Testis (tissue), 3 donors: Measurements from ENCODE around the gene CPEB4. TPM values are rescaled to one million over a fixed set of nuclear protein-coding genes. Genes with fewer than 3 reads are reported as not detected.

Source experiments
- DNase-seq: peaks from one replicate; pipeline ENCODE4 v3.0.0-alpha.2; 2019
- H3K27ac ChIP-seq, 2 donors: fragments of 200-600 bp; sonication (generic); one replicate each; pipeline ENCODE4 v1.5.1; 2019
- H3K27me3 ChIP-seq: fragments of 200-600 bp; sonication (generic); one replicate; pipeline ENCODE4 v1.5.1; 2019
- H3K36me3 ChIP-seq: fragments of 200-600 bp; sonication (generic); one replicate; pipeline ENCODE4 v1.5.1; 2017; ENCODE audit warnings: low read depth; ENCODE audit errors: missing control alignments
- H3K4me1 ChIP-seq: fragments of 200-600 bp; sonication (generic); one replicate; pipeline ENCODE4 v1.5.1; 2019
- H3K4me3 ChIP-seq, 2 donors: fragments of 200-600 bp; sonication (generic); one replicate each; pipeline ENCODE4 v1.5.1; 2017 to 2019
- H3K9me3 ChIP-seq: fragments of 200-600 bp; sonication (generic); one replicate; pipeline ENCODE4 v1.5.1; 2017
- POLR2A ChIP-seq: fragments of 450-650 bp; IDR thresholded peaks from one replicate; pipeline ENCODE4 v1.6.1; 2017; ENCODE audit warnings: antibody characterized with exemption, mild to moderate bottlenecking, moderate library complexity
- WGBS, 2 donors: methylation state at CpG; one replicate each; pipeline ENCODE4 v1.1.5; 2018; 5-methylcytosine and 5-hydroxymethylcytosine counted together
- intact Hi-C: fragments of 100-400 bp; cut with DNase I; formaldehyde crosslinking; loops from one replicate; pipeline ENCODE4 v1.15.1; 2023; ENCODE audit warnings: low total_unique reads
- polyA plus RNA-seq: library from polyadenylated mRNA; stranded (reverse); fragments of 350-450 nt; fragmentation: Illumina TruSeq; extraction: RNeasy Lipid Tissue Mini Kit (QIAGEN cat#74804); gene quantifications from one replicate; pipeline ENCODE4 v1.2.3, GENCODE V29; 2014; ENCODE audit warnings: low read depth, low replicate concordance; ENCODE audit not compliant: insufficient read depth
- total RNA-seq, 2 donors: library from RNA; depleted of rRNA; stranded (reverse); fragments of >200 nt; gene quantifications; one replicate each; pipeline ENCODE4 v1.2.3, GENCODE V29; 2016
- TF ChIP-seq, protein P1 (sequence below), 3 experiments: fragments of 450-650 bp in 2 of 3; fragments of 200-600 bp in 1 of 3; sonication (generic) in 1 of 3; IDR thresholded peaks; one replicate each; pipeline ENCODE4 v1.5.1; 2016 to 2019; ENCODE audit warnings: antibody characterized with exemption in 3 of 3, mild to moderate bottlenecking in 2 of 3, moderate library complexity in 1 of 3

CPEB4 gene
- total and polyA plus RNA-seq, 3 donors from 2014 or later: 29.4 to 64.4 (median 52.9) TPM

DNA sequence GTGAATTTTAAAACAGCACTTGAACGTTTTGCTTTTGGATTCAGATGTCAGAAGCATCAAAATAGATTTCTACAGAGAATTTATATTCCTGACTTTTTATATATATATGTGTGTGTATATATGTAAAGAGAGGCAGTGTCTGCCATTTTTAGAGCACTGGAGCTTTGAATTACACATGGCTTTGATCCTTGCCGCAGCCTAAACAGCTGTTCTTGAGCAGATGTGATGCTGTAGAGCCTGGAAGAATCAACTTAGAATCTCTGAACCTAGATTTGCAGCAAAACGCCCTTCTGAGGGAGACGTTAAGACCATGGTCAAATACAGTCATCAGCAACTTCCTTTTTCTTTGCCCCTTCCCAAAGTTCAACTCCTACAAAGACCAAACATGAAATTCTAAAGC lies 79.1 kb downstream of the CPEB4 start:
- H3K9me3 ChIP-seq: no peaks in the 10 kb centered on the region
- TF ChIP-seq, protein P1, sequence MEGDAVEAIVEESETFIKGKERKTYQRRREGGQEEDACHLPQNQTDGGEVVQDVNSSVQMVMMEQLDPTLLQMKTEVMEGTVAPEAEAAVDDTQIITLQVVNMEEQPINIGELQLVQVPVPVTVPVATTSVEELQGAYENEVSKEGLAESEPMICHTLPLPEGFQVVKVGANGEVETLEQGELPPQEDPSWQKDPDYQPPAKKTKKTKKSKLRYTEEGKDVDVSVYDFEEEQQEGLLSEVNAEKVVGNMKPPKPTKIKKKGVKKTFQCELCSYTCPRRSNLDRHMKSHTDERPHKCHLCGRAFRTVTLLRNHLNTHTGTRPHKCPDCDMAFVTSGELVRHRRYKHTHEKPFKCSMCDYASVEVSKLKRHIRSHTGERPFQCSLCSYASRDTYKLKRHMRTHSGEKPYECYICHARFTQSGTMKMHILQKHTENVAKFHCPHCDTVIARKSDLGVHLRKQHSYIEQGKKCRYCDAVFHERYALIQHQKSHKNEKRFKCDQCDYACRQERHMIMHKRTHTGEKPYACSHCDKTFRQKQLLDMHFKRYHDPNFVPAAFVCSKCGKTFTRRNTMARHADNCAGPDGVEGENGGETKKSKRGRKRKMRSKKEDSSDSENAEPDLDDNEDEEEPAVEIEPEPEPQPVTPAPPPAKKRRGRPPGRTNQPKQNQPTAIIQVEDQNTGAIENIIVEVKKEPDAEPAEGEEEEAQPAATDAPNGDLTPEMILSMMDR (IDR thresholded peaks at IDR 0.05): no peak
- no peak for TF ChIP-seq POLR2A
- H3K27me3 ChIP-seq: no peaks in the 10 kb centered on the region
- DNase-seq: no peak
- intact Hi-C loops: no loop called here
- 58 to 70% methylated on average over 4 of the region's 4 CpGs for WGBS, 2 donors
- no peak overlapping the region for H3K27ac ChIP-seq
- H3K4me3 ChIP-seq: no peak overlapping the region
- no peaks in the 10 kb centered on the region for H3K4me1 ChIP-seq
- H3K36me3 ChIP-seq: no peaks in the 10 kb centered on the region

DNA sequence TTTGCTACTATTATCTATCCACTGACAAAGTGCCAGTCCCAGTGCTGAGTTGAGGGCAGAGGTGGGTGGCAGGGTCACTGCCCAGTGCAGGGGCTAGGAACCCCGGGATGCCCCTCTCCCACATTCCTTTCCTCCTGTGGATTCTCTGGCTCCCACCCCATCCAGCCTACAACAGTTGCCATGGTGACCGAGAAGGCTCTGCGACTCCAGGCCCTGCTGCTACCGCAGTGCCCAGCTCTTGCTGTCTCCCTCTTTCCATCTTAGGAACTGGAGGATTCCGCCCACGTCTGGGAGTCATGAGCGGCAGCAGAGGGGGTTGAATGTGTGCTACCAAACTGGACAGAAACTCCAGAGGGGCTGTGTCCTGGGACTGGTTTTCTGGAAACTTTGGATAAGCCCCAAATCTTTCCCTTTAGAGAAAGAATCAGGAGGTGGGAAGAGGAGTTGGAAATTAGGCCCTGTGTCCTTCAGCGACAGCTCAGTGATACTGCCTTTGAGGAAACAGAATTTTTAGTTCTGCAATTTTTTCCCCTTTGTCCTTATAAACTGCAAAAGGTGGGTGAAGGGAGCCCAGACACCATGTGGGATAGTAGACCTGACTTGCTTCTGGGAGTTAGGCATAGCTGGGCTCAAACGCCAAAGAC lies 80.1 kb downstream of the CPEB4 start:
- intact Hi-C loops: no loop called here
- Histone ChIP-seq H3K36me3 (no peaks in the 10 kb centered on the region), H3K27ac (no peak overlapping the region), H3K4me3 (no peak overlapping the region), H3K4me1 (no peaks in the 10 kb centered on the region), H3K27me3 (no peaks in the 10 kb centered on the region), H3K9me3 (no peaks in the 10 kb centered on the region)
- no peak for TF ChIP-seq POLR2A
- TF ChIP-seq, protein P1 (IDR thresholded peaks at IDR 0.05): no peak
- no peak for DNase-seq
- 74 to 76% methylated on average over 9 of the region's 9 CpGs for WGBS, 2 donors

DNA sequence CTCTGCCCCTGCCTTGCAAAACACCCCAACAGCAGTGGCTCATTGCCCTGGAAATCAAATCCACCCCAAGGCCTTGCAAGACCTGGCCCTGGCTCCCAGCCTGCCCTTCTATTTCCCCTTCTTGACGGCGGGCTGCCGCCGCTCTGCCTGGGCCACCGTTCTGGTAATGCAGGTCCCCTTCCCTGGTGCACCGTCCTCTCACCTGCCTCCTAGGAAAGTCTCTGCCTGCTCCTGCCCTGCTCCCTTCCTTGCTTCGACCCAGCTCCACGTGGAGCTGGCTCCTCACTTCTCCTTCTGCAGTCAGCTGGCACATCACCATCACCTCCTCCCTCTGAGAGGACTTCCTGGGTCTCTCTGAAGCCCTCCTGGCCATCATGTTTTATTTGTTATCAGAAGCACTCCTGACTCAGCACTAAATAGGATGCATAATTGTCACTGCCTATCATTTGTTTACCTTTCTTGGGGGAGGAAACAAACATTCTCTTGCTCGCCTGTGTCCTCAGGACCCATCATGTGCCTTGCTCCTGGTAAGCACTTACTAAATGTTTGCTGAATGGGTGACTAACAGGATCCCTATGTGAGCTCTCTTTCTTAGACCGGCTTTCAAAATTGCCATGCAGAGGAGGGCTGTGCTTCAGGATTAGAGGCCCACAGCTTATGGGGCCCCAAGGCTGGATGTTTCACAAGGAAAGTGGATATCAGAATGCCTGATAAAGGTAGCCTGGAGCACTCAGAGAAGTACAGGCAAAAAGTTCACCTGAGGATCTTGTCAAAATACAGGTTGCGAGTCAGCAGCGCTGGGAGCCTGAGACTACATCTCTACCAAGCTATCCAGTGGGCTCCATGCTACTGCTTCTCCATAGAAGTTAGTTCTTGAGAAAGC lies 81.3 kb downstream of the CPEB4 start:
- no peaks in the 10 kb centered on the region for H3K4me1 ChIP-seq
- DNase-seq: no peak
- TF ChIP-seq, protein P1 (IDR thresholded peaks at IDR 0.05): no peak
- no peak for TF ChIP-seq POLR2A
- H3K9me3 ChIP-seq: no peaks in the 10 kb centered on the region
- no peak overlapping the region for H3K27ac ChIP-seq
- no peak overlapping the region for H3K4me3 ChIP-seq
- no peaks in the 10 kb centered on the region for H3K36me3 ChIP-seq
- intact Hi-C loops: loop anchor here (5.0 kb wide), 1 partner anchor 352 kb away; the partner anchor contains the start of gene BOD1
- 82 to 83% methylated on average over 12 of the region's 12 CpGs for WGBS, 2 donors
- no peaks in the 10 kb centered on the region for H3K27me3 ChIP-seq

DNA sequence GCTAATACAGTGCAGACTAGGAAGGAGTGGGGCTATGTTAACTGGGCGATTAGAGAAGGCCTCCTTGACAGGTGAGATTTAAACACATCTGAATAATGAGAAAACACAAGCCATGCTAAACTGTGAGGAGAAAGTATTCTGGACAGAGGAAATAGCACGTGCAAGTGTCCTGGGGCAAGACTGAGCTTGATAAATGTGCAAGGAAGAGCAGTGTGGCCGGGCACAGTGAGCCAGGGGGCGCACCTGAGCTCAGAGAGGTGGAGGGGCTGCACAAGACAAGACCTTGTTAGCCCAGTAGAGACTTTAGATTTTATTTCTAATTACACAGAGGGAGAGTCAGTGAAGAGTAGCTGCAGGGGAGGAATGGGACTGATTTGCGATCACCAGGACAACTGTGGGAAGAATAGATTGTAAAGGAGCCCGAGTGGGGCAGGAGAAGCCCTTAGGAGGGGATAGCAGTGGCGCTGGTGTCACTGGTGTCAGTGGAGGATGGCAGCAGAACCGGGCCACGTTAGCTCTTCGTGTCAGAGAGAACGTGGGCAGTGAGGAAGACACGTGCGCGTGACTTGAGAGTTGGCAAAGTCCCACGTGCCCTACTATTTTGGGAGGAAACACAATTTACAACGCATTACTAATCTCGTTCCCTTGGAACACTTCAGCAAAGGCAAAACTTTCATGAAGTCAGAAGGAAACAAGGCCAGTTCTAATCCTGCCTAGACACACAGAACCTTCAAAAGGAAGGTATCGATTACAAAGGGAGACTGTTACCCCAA lies 82.9 kb downstream of the CPEB4 start:
- no peak overlapping the region for H3K4me3 ChIP-seq
- H3K36me3 ChIP-seq: no peaks in the 10 kb centered on the region
- no peaks in the 10 kb centered on the region for H3K9me3 ChIP-seq
- TF ChIP-seq, protein P1 (IDR thresholded peaks at IDR 0.05): no peak
- no peak for TF ChIP-seq POLR2A
- DNase-seq: no peak
- intact Hi-C loops: loop anchor here (5.0 kb wide), 1 partner anchor 354 kb away; the partner anchor contains the start of gene BOD1
- no peaks in the 10 kb centered on the region for H3K4me1 ChIP-seq
- H3K27me3 ChIP-seq: no peaks in the 10 kb centered on the region
- WGBS, 2 donors: 71 to 78% methylated on average over 18 of the region's 18 CpGs
- H3K27ac ChIP-seq: no peak overlapping the region
